OCI-LY1 (cell line): ENCODE results near the gene GIMAP1.

Experiments
- H2AFZ ChIP-seq: fragments of 200-600 bp; sonication (generic), shearing (Covaris generic); 2 replicates; pipeline ENCODE4 v1.6.0; 2014; ENCODE audit warnings: antibody characterized with exemption, mild to moderate bottlenecking, low read length
- H3F3A ChIP-seq: fragments of 200-600 bp; sonication (generic), shearing (Covaris generic); 2 replicates; pipeline ENCODE4 v1.6.0; 2014; ENCODE audit warnings: mild to moderate bottlenecking, antibody characterized with exemption, low read length, moderate library complexity; ENCODE audit not compliant: insufficient read depth
- H3K27ac ChIP-seq: fragments of 200-600 bp; sonication (generic); 2 replicates; pipeline ENCODE4 v1.5.1; 2014; ENCODE audit warnings: low read length, mixed run types, mild to moderate bottlenecking, low read depth; ENCODE audit not compliant: poor library complexity, severe bottlenecking
- H3K27me3 ChIP-seq: fragments of 200-600 bp; sonication (generic); 2 replicates; pipeline ENCODE4 v1.6.0; 2014; ENCODE audit warnings: antibody characterized with exemption, mild to moderate bottlenecking, low read length, moderate library complexity; ENCODE audit not compliant: insufficient read depth
- H3K36me3 ChIP-seq: fragments of 200-600 bp; sonication (generic); 2 replicates; pipeline ENCODE4 v1.6.1; 2014; ENCODE audit warnings: mild to moderate bottlenecking, antibody characterized with exemption, low read length, moderate library complexity, mixed read lengths; ENCODE audit not compliant: insufficient read depth
- H3K4me1 ChIP-seq: fragments of 200-600 bp; sonication (generic); 2 replicates; pipeline ENCODE4 v1.5.1; 2014; ENCODE audit warnings: mild to moderate bottlenecking, low read length, moderate library complexity; ENCODE audit not compliant: insufficient read depth, severe bottlenecking
- H3K4me2 ChIP-seq: fragments of 200-600 bp; sonication (generic), shearing (Covaris generic); 2 replicates; pipeline ENCODE4 v1.6.1; 2014; ENCODE audit warnings: low read length
- H3K4me3 ChIP-seq: fragments of 200-600 bp; sonication (generic); 2 replicates; pipeline ENCODE4 v1.5.1; 2014; ENCODE audit warnings: low read length, low read depth, mild to moderate bottlenecking, mixed read lengths; ENCODE audit not compliant: poor library complexity, severe bottlenecking
- H3K79me2 ChIP-seq: fragments of 200-600 bp; shearing (Covaris generic); 2 replicates; pipeline ENCODE4 v1.6.1; 2016; ENCODE audit warnings: mixed run types, low read length, mixed read lengths; ENCODE audit not compliant: insufficient read depth
- H3K9ac ChIP-seq: fragments of 200-600 bp; sonication (generic), shearing (Covaris generic); 2 replicates; pipeline ENCODE4 v1.6.1; 2014; ENCODE audit warnings: mild to moderate bottlenecking, low read length, mixed read lengths
- H3K9me2 ChIP-seq: fragments of 200-600 bp; sonication (generic), shearing (Covaris generic); 2 replicates; pipeline ENCODE4 v1.6.1; 2014; ENCODE audit warnings: low read depth, mild to moderate bottlenecking, low read length, mixed read lengths
- H3K9me3 ChIP-seq: fragments of 200-600 bp; shearing (Covaris generic); 2 replicates; pipeline ENCODE4 v1.6.1; 2014; ENCODE audit warnings: low read length, mixed read lengths
- H4K20me1 ChIP-seq: fragments of 200-600 bp; sonication (generic), shearing (Covaris generic); 2 replicates; pipeline ENCODE4 v1.6.0; 2016; ENCODE audit warnings: mild to moderate bottlenecking, low read length; ENCODE audit not compliant: insufficient read depth
- CTCF ChIP-seq: fragments of 200-600 bp; sonication (generic), shearing (Covaris generic); IDR thresholded peaks from 2 replicates; pipeline ENCODE4 v1.5.1; 2017; ENCODE audit warnings: mild to moderate bottlenecking, antibody characterized with exemption, low read length, moderate library complexity, mixed read lengths
- EZH2 ChIP-seq: fragments of 200-600 bp; sonication (generic), shearing (Covaris generic); IDR thresholded peaks from 2 replicates; pipeline ENCODE4 v1.8.0; 2017; ENCODE audit warnings: borderline replicate concordance, mixed run types, mild to moderate bottlenecking, antibody characterized with exemption, low read length, moderate library complexity, mixed read lengths

GIMAP1 gene

GRCh38 chr7:150740053-150740452 is 23.6 kb downstream of the GIMAP1 start:
- Histone ChIP-seq H3F3A (no peaks in the 10 kb centered on the region), H3K4me2 (no peak overlapping the region), H3K9ac (no peak overlapping the region), H3K9me3 (no peaks in the 10 kb centered on the region), H3K4me1 (no peaks in the 10 kb centered on the region), H4K20me1 (no peaks in the 10 kb centered on the region), H3K79me2 (no peaks in the 10 kb centered on the region), H2AFZ (no peak overlapping the region), H3K4me3 (no peak overlapping the region), H3K9me2 (no peaks in the 10 kb centered on the region), H3K36me3 (no peaks in the 10 kb centered on the region), H3K27ac (no peak overlapping the region), H3K27me3 (no peaks in the 10 kb centered on the region)
- TF ChIP-seq CTCF = no peak
- TF ChIP-seq EZH2 = no peak

DNA sequence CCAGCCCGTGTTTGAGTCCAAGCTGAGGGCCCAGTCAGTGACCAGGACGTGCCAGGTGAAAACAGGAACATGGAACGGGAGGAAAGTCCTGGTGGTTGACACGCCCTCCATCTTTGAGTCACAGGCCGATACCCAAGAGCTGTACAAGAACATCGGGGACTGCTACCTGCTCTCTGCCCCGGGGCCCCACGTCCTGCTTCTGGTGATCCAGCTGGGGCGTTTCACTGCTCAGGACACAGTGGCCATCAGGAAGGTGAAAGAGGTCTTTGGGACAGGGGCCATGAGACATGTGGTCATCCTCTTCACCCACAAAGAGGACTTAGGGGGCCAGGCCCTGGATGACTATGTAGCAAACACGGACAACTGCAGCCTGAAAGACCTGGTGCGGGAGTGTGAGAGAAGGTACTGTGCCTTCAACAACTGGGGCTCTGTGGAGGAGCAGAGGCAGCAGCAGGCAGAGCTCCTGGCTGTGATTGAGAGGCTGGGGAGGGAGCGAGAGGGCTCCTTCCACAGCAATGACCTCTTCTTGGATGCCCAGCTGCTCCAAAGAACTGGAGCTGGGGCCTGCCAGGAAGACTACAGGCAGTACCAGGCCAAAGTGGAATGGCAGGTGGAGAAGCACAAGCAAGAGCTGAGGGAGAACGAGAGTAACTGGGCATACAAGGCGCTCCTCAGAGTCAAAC is 26.0 kb downstream of the GIMAP1 start:
- no peak overlapping the region for H3K4me2 ChIP-seq
- H3F3A ChIP-seq = no peaks in the 10 kb centered on the region
- no peaks in the 10 kb centered on the region for H3K36me3 ChIP-seq
- no peaks in the 10 kb centered on the region for H4K20me1 ChIP-seq
- H3K79me2 ChIP-seq = no peaks in the 10 kb centered on the region
- H3K9ac ChIP-seq = no peak overlapping the region
- H3K9me3 ChIP-seq = no peaks in the 10 kb centered on the region
- no peaks in the 10 kb centered on the region for H3K27me3 ChIP-seq
- H3K4me1 ChIP-seq = no peaks in the 10 kb centered on the region
- H2AFZ ChIP-seq = no peak overlapping the region
- TF ChIP-seq EZH2 = no peak
- TF ChIP-seq CTCF = no peak
- no peak overlapping the region for H3K27ac ChIP-seq
- H3K9me2 ChIP-seq = no peaks in the 10 kb centered on the region
- H3K4me3 ChIP-seq = no peak overlapping the region

DNA sequence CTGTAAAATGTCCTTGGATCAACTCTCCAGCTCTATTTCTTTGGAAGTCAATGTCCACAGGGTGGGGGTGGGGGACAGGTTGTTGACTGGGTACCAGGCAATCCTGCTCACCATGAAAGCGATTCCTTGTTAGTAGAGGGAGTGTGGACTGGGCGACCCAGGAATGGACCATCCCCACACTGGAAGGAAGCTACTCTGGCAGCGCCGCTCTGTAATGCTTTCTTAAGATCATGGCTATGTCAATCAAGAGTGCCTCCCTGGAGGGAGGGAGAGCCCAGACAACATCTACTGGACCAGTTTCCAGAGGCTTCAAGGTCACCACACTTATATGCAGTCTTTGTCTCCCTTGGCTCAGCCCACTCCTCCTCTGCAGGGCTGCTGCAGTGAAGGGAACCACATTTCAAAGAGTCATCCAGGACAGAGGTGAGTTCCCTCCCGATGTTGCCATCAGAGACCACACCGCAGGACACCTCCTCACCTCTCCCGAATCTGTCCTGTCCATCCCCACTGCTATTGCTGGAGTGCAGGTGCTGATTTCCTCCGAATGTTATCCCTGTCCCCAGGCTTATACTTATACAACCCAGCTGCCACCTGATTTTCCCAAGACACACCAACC is 27.7 kb downstream of the GIMAP1 start:
- H3K27me3 ChIP-seq = no peaks in the 10 kb centered on the region

More for the DNA sequence above, 27.7 kb downstream of the GIMAP1 start:
- Histone ChIP-seq H4K20me1 (no peaks in the 10 kb centered on the region), H3F3A (no peaks in the 10 kb centered on the region), H3K9ac (no peak overlapping the region), H3K27ac (no peak overlapping the region), H3K9me3 (no peaks in the 10 kb centered on the region), H2AFZ (no peak overlapping the region), H3K4me3 (no peak overlapping the region), H3K79me2 (no peaks in the 10 kb centered on the region), H3K36me3 (no peaks in the 10 kb centered on the region), H3K9me2 (no peaks in the 10 kb centered on the region), H3K4me1 (no peaks in the 10 kb centered on the region), H3K4me2 (no peak overlapping the region)
- no peak for TF ChIP-seq EZH2
- no peak for TF ChIP-seq CTCF
